Measurements from ENCODE around the gene EIF3D. TPM values are rescaled to one million over a fixed set of nuclear protein-coding genes. Genes with fewer than 3 reads are reported as not detected.

The EIF3D gene
- total RNA-seq, 1 experiment from 2014 or later = 306 TPM

Other genes with a start within 250 kb of the EIF3D start
- gene MYH9, start 141.2 kb downstream of the EIF3D start, total RNA-seq (2021; ENCODE audit: unreplicated experiment) = 258 TPM
- gene TXN2, start 47.5 kb downstream of the EIF3D start, total RNA-seq (2021; ENCODE audit: unreplicated experiment) = 87.0 TPM
- 19.9 TPM for gene FOXRED2, start 22.1 kb downstream of the EIF3D start, total RNA-seq (2021; ENCODE audit: unreplicated experiment)
- not detected for gene CACNG2, start 174.6 kb upstream of the EIF3D start, total RNA-seq (2021; ENCODE audit: unreplicated experiment)
- 23.2 TPM for gene IFT27, start 247.0 kb upstream of the EIF3D start, total RNA-seq (2021; ENCODE audit: unreplicated experiment)

Measured in HCT116 (cell line).